HepG2 (cell line): ENCODE measurements around the gene CPNE2. TPM values are rescaled to one million over a fixed set of nuclear protein-coding genes. Genes with fewer than 3 reads are reported as not detected.
A peak's percentile ranks its signal among the peaks of the same experiment; 100 is the strongest.

Source experiments
- BORCS8-MEF2B ChIP-seq: sonication (generic); formaldehyde crosslinking; IDR thresholded peaks from 2 replicates; pipeline ENCODE4 v1.8.0; 2022; ENCODE audit warnings: mild to moderate bottlenecking, missing genetic modification reagents
- CTCF ChIP-seq: sonication (generic); formaldehyde crosslinking; IDR thresholded peaks from 2 replicates; pipeline ENCODE4 v1.5.0; 2020; ENCODE audit warnings: mild to moderate bottlenecking, missing genetic modification reagents, moderate library complexity
- ERF ChIP-seq: IDR thresholded peaks from 2 replicates; pipeline ENCODE4 v1.6.1; 2018; ENCODE audit warnings: missing biosample characterization, missing genetic modification reagents
- HMGA1 ChIP-seq: sonication (generic); formaldehyde crosslinking; conservative IDR thresholded peaks from 2 replicates; pipeline ENCODE4 v1.4.0; 2020; ENCODE audit warnings: missing genetic modification reagents
- KMT2A ChIP-seq: sonication (generic); formaldehyde crosslinking; IDR thresholded peaks from 2 replicates; pipeline ENCODE4 v1.4.0; 2020; ENCODE audit warnings: missing genetic modification reagents
- MEIS2 ChIP-seq: sonication (generic); formaldehyde crosslinking; IDR thresholded peaks from 2 replicates; pipeline ENCODE4 v1.9.0; 2021; ENCODE audit warnings: mild to moderate bottlenecking, missing genetic modification reagents
- MNT ChIP-seq: fragments of 450-650 bp; IDR thresholded peaks from 2 replicates; pipeline ENCODE4 v1.6.1; 2016
- MYC ChIP-seq: sonication (generic); formaldehyde crosslinking; IDR thresholded peaks from 2 replicates; pipeline ENCODE4 v1.9.0; 2021; ENCODE audit warnings: missing genetic modification reagents, borderline replicate concordance
- NFE2L1 ChIP-seq: sonication (generic); formaldehyde crosslinking; IDR thresholded peaks from 2 replicates; pipeline ENCODE4 v1.4.0; 2020; ENCODE audit warnings: missing genetic modification reagents, mild to moderate bottlenecking, borderline replicate concordance
- RCOR2 ChIP-seq: IDR thresholded peaks from 2 replicates; pipeline ENCODE4 v1.6.1; 2016; ENCODE audit warnings: missing biosample characterization, missing genetic modification reagents
- REPIN1 ChIP-seq: sonication (generic); formaldehyde crosslinking; IDR thresholded peaks from 2 replicates; pipeline ENCODE4 v1.8.0; 2022; ENCODE audit warnings: missing genetic modification reagents, low read depth, mild to moderate bottlenecking, borderline replicate concordance
- RNF2 ChIP-seq: fragments of 450-650 bp; conservative IDR thresholded peaks from 2 replicates; pipeline ENCODE4 v1.6.1; 2016; ENCODE audit warnings: low read depth
- SRSF4 ChIP-seq: fragments of 200-400 bp; formaldehyde crosslinking; IDR thresholded peaks from one replicate; pipeline ENCODE4 v1.6.1; 2018; ENCODE audit warnings: mild to moderate bottlenecking, low read depth, low read length, moderate library complexity; ENCODE audit not compliant: poor library complexity, severe bottlenecking
- SRY ChIP-seq: sonication (generic); formaldehyde crosslinking; IDR thresholded peaks from 2 replicates; pipeline ENCODE4 v1.8.0; 2022; ENCODE audit warnings: mild to moderate bottlenecking, missing genetic modification reagents
- YY1 ChIP-seq: IDR thresholded peaks from 2 replicates; pipeline ENCODE4 v1.6.1; 2011; ENCODE audit warnings: low read length, low read depth, moderate library complexity, mild to moderate bottlenecking; ENCODE audit not compliant: insufficient read depth, insufficient replicate concordance
- ZBTB46 ChIP-seq: sonication (generic); formaldehyde crosslinking; IDR thresholded peaks from 2 replicates; pipeline ENCODE4 v1.4.0; 2020; ENCODE audit warnings: mild to moderate bottlenecking, missing genetic modification reagents, borderline replicate concordance
- ZFY ChIP-seq: sonication (generic); formaldehyde crosslinking; IDR thresholded peaks from 2 replicates; pipeline ENCODE4 v1.4.0; 2020; ENCODE audit warnings: missing genetic modification reagents
- ZNF263 ChIP-seq: sonication (generic); formaldehyde crosslinking; IDR thresholded peaks from 2 replicates; pipeline ENCODE4 v1.4.0; 2020; ENCODE audit warnings: missing genetic modification reagents
- ZNF574 ChIP-seq: sonication (generic); formaldehyde crosslinking; IDR thresholded peaks from 2 replicates; pipeline ENCODE4 v1.4.0; 2020; ENCODE audit warnings: missing genetic modification reagents
- ZNF772 ChIP-seq: sonication (generic); formaldehyde crosslinking; IDR thresholded peaks from 2 replicates; pipeline ENCODE4 v1.5.0; 2020; ENCODE audit warnings: mild to moderate bottlenecking, missing genetic modification reagents
- polyA plus RNA-seq, 8 experiments: library from polyadenylated mRNA; depleted of rRNA in 3 of 8; stranded (reverse) in 7 of 8; unstranded in 1 of 8; fragments of >200 nt; fragmentation: Illumina TruSeq in 4 of 8; extraction: Trizol in 4 of 8; gene quantifications; 2 replicates each; pipeline versions ENCODE4 v1.2.1 to v1.2.3, GENCODE V29; 2011 to 2016; ENCODE audit warnings: low read depth in 4 of 8, missing spikeins in 1 of 8, mixed read lengths in 1 of 8; ENCODE audit not compliant: insufficient read depth in 1 of 8
- total RNA-seq, 5 experiments: library from RNA; depleted of rRNA; stranded (reverse); fragments of >200 nt; fragmentation: Illumina TruSeq; extraction: Trizol; gene quantifications; 2 replicates each; pipeline ENCODE4 v1.2.3, GENCODE V29; 2016; ENCODE audit warnings: low read depth in 1 of 5

Gene CPNE2
- total and polyA plus RNA-seq, 2 of the 13 experiments (the other 11 are each of a cell fraction or from before 2014, with no cell fraction given), result 10.6 to 23.3 TPM

- TF ChIP-seq ZNF263 (CRISPR knock-in tag), result peak; percentile 65; the same call in 1 of the 2 replicates
- peak; percentile 20; the same call in 1 of the 2 replicates for TF ChIP-seq CTCF (CRISPR knock-in tag)
- TF ChIP-seq RNF2, result peak; percentile 24; the same call in 1 of the 2 replicates
- no peak for TF ChIP-seq MNT
- no peak for TF ChIP-seq KMT2A
- TF ChIP-seq ZFY, result peak; percentile 71
- no peak for TF ChIP-seq ERF (CRISPR knock-in tag)
- peak; percentile 19; the same call in 1 of the 2 replicates for TF ChIP-seq MYC (CRISPR knock-in tag)
- no peak for TF ChIP-seq ZBTB46
- 0 out of 2 replicates have a peak, but pooled peaks have one; percentile 17 for TF ChIP-seq BORCS8-MEF2B (CRISPR knock-in tag)
- TF ChIP-seq SRY (CRISPR knock-in tag), result peak; percentile 35
- no peak for TF ChIP-seq MEIS2 (CRISPR knock-in tag)
- TF ChIP-seq NFE2L1 (CRISPR knock-in tag), result no peak
- no peak for TF ChIP-seq ZNF772 (CRISPR knock-in tag)
- TF ChIP-seq REPIN1 (CRISPR knock-in tag), result no peak
- peak; percentile 67 for TF ChIP-seq ZNF574 (CRISPR knock-in tag)
- TF ChIP-seq HMGA1 (CRISPR knock-in tag), result no peak
- TF ChIP-seq RCOR2 (CRISPR knock-in tag), result no peak
- TF ChIP-seq YY1, result peak; percentile 21
- no peak for TF ChIP-seq SRSF4
Measured at GRCh38 chr16:57091975-57092785, at the start of gene CPNE2 (continued).
